Embryonic facial prominence (tissue), 1 donor: ENCODE data around the gene NYAP2.

ENCODE experiments used
- DNase-seq: peaks from one replicate; pipeline ENCODE4 v3.0.0-alpha.2; 2016; ENCODE audit errors: extremely low spot score

NYAP2 gene

DNA sequence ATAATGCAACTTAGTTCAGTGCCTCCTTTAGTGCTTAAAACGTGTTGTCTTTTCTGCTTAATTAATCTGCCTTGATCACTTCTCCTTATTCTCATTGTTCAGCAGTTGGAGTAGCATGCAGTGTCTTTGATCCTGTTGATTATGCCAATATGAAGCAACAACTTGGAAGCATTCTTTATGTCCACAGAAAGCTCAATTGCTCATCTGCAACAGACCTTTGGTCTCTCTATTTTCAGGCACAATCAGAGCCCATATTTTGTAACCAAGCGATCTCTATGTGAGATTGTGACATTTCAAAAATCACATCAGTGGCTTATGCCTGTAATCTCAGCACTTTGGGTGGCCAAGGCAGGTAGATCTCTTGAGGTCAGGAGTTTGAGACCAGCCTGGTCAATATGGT, 217.3 kb downstream of the NYAP2 start:
- DNase-seq: no peak

GRCh38 chr2:225620227-225620626, 220.7 kb downstream of the NYAP2 start:
- no peak for DNase-seq

GRCh38 chr2:225630824-225631533, 231.5 kb downstream of the NYAP2 start:
- DNase-seq: no peak

DNA sequence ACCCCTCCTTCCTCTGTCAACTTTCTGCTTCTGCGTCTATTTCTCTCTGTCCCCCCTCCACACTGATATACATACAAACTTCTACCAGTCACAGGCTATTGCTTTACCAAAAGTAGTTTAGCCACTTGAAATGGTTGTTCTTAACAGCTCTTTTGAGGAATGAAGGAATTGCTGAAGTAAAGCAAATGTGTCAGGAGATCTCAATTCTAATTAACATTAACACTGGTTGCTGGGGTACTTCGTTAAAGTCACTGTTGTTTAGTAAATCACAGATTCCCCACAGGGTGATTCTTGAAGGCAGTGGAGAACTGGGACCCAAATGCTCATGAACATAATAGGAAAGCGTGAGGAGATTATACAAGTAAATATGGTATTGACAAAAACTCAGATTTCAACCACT, 232.8 kb downstream of the NYAP2 start:
- DNase-seq: no peak

GRCh38 chr2:225636558-225636957, 237.0 kb downstream of the NYAP2 start:
- no peak for DNase-seq

DNA sequence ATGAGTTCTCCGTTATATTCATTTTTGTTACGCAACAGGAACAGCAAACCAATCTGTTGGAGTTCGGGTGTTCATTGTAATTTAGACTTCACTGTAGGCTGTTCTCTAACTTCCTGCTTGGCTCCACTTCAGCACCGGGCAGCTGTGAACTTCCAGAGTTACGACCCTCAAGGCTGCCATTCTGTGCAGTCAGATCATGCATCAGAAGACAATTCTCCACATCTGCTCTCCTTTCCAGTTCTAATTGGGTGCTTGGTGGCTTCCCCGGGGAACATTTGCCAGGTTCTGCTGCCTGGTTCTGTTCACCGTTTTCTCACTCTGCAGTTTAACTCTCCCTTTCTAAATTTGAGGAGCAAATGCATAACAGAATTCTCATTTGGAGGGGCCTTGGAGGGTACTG, 237.7 kb downstream of the NYAP2 start:
- no peak for DNase-seq

GRCh38 chr2:225640550-225640949, 241.0 kb downstream of the NYAP2 start:
- DNase-seq: no peak

- no peak for DNase-seq
Measured at GRCh38 chr2:225649274-225649673, 249.8 kb downstream of the NYAP2 start.

DNA sequence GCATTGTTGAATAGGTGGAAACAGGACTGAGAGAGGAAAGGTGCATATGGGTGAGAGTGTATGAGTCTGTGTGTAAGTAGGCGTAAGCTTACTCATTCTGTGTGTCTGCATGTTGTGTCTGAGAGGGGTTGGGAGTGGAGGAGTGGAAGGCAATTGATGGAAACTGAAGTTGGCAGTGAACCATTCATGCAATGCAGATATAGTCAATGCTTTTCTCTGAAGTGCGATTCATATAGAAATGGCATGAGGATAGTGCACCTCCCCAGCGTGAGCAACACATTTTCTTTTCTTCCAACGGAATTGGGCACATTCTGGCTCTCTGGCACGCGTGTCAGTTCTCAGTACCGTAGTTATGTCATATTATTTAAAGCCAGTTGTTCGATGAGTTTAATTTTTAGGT, 250.5 kb downstream of the NYAP2 start:
- no peak for DNase-seq

- peak; percentile 57 for DNase-seq
Measured at GRCh38 chr2:225660262-225661131, 261.0 kb downstream of the NYAP2 start.

DNA sequence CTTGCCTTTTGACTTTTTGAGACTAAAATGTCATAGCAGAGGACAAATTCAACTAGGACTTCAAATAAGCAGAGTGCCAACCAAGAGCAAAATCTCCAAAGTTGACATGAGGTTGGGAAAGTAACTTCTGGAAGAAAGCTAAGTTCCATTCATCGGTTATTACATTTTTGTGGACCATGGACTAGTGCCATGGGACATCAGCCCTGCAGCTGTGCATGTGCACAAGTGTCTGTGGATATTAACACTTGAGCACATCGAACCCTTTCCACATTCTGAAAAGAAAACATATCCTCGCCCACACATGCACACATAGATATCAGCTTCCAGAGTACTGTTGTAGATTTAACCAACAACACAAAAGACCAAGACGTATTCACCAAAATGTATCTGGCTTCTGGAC, 262.6 kb downstream of the NYAP2 start:
- no peak for DNase-seq

GRCh38 chr2:225667445-225667844, 267.9 kb downstream of the NYAP2 start:
- no peak for DNase-seq

GRCh38 chr2:225668606-225669266, 269.2 kb downstream of the NYAP2 start:
- DNase-seq: peak; percentile 49

DNA sequence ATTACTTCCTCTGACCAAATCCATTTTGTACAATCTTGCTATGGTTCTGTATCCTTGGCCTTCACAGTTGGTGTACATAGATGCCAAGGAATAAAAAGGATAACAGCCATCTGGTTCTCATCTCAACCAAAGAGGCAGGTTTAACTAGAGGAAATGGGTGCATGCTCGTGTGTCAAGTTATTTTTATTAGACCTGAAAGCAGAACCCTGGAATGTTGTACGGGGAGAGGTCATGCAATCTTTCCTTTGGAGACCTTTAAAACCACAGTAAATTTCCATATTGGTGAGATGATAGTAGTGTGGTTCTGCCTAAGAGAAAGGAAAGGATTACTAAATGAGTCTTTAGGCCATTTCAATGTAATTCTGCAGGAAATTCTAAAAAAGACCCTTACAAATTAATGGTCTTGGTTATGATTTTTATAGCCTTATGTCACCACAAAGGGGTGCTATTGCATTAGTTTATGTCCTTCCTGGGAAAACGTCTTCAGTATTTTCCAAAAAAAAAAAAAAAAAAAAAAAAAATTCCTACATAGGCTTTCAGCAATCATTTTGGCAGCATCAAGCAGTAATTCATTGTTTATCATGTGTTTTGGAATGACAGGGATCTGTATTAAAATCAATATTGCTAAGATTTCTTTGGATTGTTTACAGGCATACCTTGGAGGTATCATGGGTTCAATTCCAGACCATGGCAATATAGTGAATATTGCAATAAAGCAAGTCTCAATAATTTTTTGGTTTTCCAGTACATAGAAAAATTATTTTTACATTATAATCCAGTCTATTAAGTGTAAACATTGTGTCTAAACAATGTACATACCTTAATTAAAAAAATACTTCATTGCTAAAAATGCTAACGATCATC, 270.8 kb downstream of the NYAP2 start:
- peak; percentile 56 for DNase-seq

GRCh38 chr2:225678792-225679191, 279.3 kb downstream of the NYAP2 start:
- DNase-seq: no peak

GRCh38 chr2:225683258-225683657, 283.7 kb downstream of the NYAP2 start:
- no peak for DNase-seq

DNA sequence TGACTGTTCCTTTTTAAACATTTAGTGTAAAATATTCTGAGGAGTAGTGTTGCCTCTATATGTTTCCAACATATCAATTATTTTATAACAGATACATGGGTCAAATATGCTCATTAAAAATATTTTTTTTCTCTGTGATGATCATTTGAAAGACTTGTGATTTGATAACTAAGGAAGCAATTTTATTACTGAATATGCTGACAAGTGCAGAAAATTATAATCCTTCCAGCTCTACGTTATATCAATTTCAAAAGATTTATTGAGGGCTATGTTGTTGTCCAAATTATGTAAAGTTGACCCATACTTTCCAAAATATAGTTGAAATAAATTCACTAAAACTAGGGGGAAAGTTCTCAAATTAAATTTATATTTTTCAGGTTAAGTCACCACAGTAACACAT, 290.6 kb downstream of the NYAP2 start:
- no peak for DNase-seq

- DNase-seq: no peak
Measured at GRCh38 chr2:225691711-225692110, 292.2 kb downstream of the NYAP2 start.

GRCh38 chr2:225693259-225693658, 293.7 kb downstream of the NYAP2 start:
- DNase-seq: no peak

GRCh38 chr2:225694664-225695063, 295.2 kb downstream of the NYAP2 start:
- no peak for DNase-seq

GRCh38 chr2:225697936-225698335, 298.4 kb downstream of the NYAP2 start:
- no peak for DNase-seq
